ENCODE data around the gene SYT9.

DNA sequence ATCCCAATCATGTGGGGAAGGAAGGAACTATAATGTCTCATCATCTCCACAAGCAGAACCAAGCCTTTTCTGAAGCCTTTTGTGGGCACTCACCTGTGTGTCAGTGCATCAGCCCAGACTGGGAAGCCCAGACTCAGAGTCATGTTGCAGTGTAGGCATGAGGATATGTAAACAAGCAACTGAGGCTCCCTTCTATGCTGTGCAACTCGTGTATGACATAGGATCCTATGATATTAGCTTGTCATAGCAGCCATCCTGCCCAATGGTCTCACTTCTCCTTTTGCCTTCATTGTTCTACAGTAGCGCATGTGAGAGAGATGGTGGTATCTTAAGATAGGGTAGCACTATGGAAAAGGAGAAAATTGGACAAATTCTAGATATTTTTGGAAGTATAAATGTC lies 130.2 kb downstream of the SYT9 start:
- TF ChIP-seq, protein P1, sequence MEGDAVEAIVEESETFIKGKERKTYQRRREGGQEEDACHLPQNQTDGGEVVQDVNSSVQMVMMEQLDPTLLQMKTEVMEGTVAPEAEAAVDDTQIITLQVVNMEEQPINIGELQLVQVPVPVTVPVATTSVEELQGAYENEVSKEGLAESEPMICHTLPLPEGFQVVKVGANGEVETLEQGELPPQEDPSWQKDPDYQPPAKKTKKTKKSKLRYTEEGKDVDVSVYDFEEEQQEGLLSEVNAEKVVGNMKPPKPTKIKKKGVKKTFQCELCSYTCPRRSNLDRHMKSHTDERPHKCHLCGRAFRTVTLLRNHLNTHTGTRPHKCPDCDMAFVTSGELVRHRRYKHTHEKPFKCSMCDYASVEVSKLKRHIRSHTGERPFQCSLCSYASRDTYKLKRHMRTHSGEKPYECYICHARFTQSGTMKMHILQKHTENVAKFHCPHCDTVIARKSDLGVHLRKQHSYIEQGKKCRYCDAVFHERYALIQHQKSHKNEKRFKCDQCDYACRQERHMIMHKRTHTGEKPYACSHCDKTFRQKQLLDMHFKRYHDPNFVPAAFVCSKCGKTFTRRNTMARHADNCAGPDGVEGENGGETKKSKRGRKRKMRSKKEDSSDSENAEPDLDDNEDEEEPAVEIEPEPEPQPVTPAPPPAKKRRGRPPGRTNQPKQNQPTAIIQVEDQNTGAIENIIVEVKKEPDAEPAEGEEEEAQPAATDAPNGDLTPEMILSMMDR (IDR thresholded peaks at IDR 0.05): no peak
- TF ChIP-seq EZH2 (IDR thresholded peaks at IDR 0.05; ENCODE audit: borderline replicate concordance, insufficient read depth, low read depth, low read length, poor library complexity, severe bottlenecking): no peak

All from B cell (primary cell).